HepG2 (cell line): ENCODE data around the gene BEGAIN. TPM values are rescaled to one million over a fixed set of nuclear protein-coding genes. Genes with fewer than 3 reads are reported as not detected.

Experiments
- ATAC-seq: fragments of 200-7000 bp; cut with Tn5 transposase; 3 replicates; pipeline ENCODE4 v1.9.1; 2020; ENCODE audit warnings: mild to moderate bottlenecking, moderate library complexity
- BruUV-seq: library from RNA; stranded (reverse); fragments of 400-500 nt; replicated peaks from 2 replicates; lab custom pipeline; 2021; lab: Mats Ljungman, UMichigan
- CTCF ChIA-PET: fragments of 300-600 bp; formaldehyde crosslinking; extraction: SDS; loops from one replicate; lab custom pipeline; 2021; ENCODE audit warnings: low total read pairs, inconsistent platforms, low intra/inter-chr PET ratio; lab: Yijun Ruan, JAX
- POLR2A ChIA-PET: fragments of 350-600 bp; sonication (Branson Sonifier 250); formaldehyde crosslinking; loops from one replicate; lab custom pipeline; 2020; ENCODE audit warnings: antibody characterized with exemption, inconsistent platforms; lab: Yijun Ruan, JAX
- DNase-seq: peaks from one replicate; pipeline ENCODE4 v3.0.0-alpha.2; 2015; ENCODE audit warnings: low spot score
- FAIRE-seq: peaks from 3 replicates; lab custom pipeline; 2011; peaks lifted over from hg19 to GRCh38; lab: Jason Lieb, UNC
- H2AFZ ChIP-seq: one replicate; pipeline ENCODE4 v1.6.1; 2011; ENCODE audit warnings: low read length, inconsistent platforms
- H3K27ac ChIP-seq: fragments of 300-600 bp; 3 replicates; pipeline ENCODE4 v1.8.0; 2011; ENCODE audit warnings: mixed run types, mild to moderate bottlenecking, mixed read lengths, low read length, inconsistent platforms; ENCODE audit not compliant: insufficient read depth; ENCODE audit errors: extremely low read length
- H3K27me3 ChIP-seq, 2 experiments: fragments of 200-600 bp in 1 of 2; 2 replicates in 1 of 2; 3 replicates in 1 of 2; pipeline versions ENCODE4 v1.6.0 to v1.8.0; 2011; ENCODE audit warnings: low read length in 2 of 2, mild to moderate bottlenecking in 2 of 2, moderate library complexity in 2 of 2, inconsistent platforms in 1 of 2; ENCODE audit not compliant: insufficient read depth in 2 of 2, control insufficient read depth in 1 of 2
- H3K36me3 ChIP-seq, 2 experiments: fragments of 200-600 bp in 1 of 2; replicated peaks in 1 of 2; 2 replicates in 1 of 2; 3 replicates in 1 of 2; pipeline versions ENCODE4 v1.5.1 to v1.8.0; 2011; ENCODE audit warnings: low read length in 2 of 2, inconsistent platforms in 1 of 2; ENCODE audit not compliant: insufficient read depth in 2 of 2, control insufficient read depth in 1 of 2
- H3K4me1 ChIP-seq: 2 replicates; pipeline ENCODE4 v1.5.1; 2012; ENCODE audit warnings: low read length, inconsistent platforms; ENCODE audit not compliant: insufficient read depth
- H3K4me2 ChIP-seq: 2 replicates; pipeline ENCODE4 v1.6.0; 2011; ENCODE audit warnings: low read depth, low read length, inconsistent platforms
- H3K4me3 ChIP-seq, 3 experiments: fragments of 200-600 bp in 1 of 3; sonication (generic), shearing (Covaris generic) in 1 of 3; replicated peaks in 1 of 3; 2 replicates each; pipeline ENCODE4 v1.5.1; 2011 to 2016; ENCODE audit warnings: low read length in 3 of 3, inconsistent platforms in 2 of 3, low read depth in 2 of 3, mild to moderate bottlenecking in 2 of 3, control low read depth in 1 of 3, mixed read lengths in 1 of 3; ENCODE audit not compliant: insufficient read depth in 1 of 3
- H3K79me2 ChIP-seq: one replicate; pipeline ENCODE4 v1.6.1; 2011; ENCODE audit warnings: low read length, inconsistent platforms; ENCODE audit not compliant: insufficient read depth
- H3K9ac ChIP-seq: 2 replicates; pipeline ENCODE4 v1.6.0; 2011; ENCODE audit warnings: mild to moderate bottlenecking, low read depth, low read length, inconsistent platforms; ENCODE audit not compliant: insufficient read depth
- H3K9me3 ChIP-seq: 2 replicates; pipeline ENCODE4 v1.5.1; 2012; ENCODE audit warnings: mild to moderate bottlenecking, low read length
- H4K20me1 ChIP-seq: 2 replicates; pipeline ENCODE4 v1.6.0; 2011; ENCODE audit warnings: inconsistent platforms, mild to moderate bottlenecking, low read length, moderate library complexity; ENCODE audit not compliant: insufficient read depth
- ATM ChIP-seq: fragments of 450-650 bp; IDR thresholded peaks from 2 replicates; pipeline ENCODE4 v1.7.1; 2017; ENCODE audit warnings: mild to moderate bottlenecking, borderline replicate concordance
- CBX5 ChIP-seq: sonication (generic); formaldehyde crosslinking; IDR thresholded peaks from 2 replicates; pipeline ENCODE4 v1.4.0; 2020; ENCODE audit warnings: missing genetic modification reagents, borderline replicate concordance
- DBP ChIP-seq: sonication (generic); formaldehyde crosslinking; IDR thresholded peaks from 2 replicates; pipeline ENCODE4 v1.4.0; 2020; ENCODE audit warnings: missing genetic modification reagents; ENCODE audit errors: not compliant biosample characterization
- JUN ChIP-seq: sonication (generic); formaldehyde crosslinking; IDR thresholded peaks from 2 replicates; pipeline ENCODE4 v1.4.0; 2020; ENCODE audit warnings: mild to moderate bottlenecking, missing genetic modification reagents
- MXI1 ChIP-seq: IDR thresholded peaks from 3 replicates; pipeline ENCODE4 v1.6.1; 2012; ENCODE audit warnings: low read depth, low read length, inconsistent platforms, borderline replicate concordance
- NFYC ChIP-seq: IDR thresholded peaks from 2 replicates; pipeline ENCODE4 v1.6.1; 2016; ENCODE audit warnings: missing genetic modification reagents, missing compliant biosample characterization
- PHF8 ChIP-seq: sonication (generic); formaldehyde crosslinking; IDR thresholded peaks from 2 replicates; pipeline ENCODE4 v1.5.0; 2020; ENCODE audit warnings: missing genetic modification reagents
- RNF2 ChIP-seq: fragments of 450-650 bp; conservative IDR thresholded peaks from 2 replicates; pipeline ENCODE4 v1.6.1; 2016; ENCODE audit warnings: low read depth
- SAP130 ChIP-seq: IDR thresholded peaks from 2 replicates; pipeline ENCODE4 v1.6.1; 2016; ENCODE audit warnings: low read depth
- ZNF263 ChIP-seq: sonication (generic); formaldehyde crosslinking; IDR thresholded peaks from 2 replicates; pipeline ENCODE4 v1.4.0; 2020; ENCODE audit warnings: missing genetic modification reagents
- ZNF30 ChIP-seq: sonication (generic); formaldehyde crosslinking; IDR thresholded peaks from 2 replicates; pipeline ENCODE4 v1.5.0; 2020; ENCODE audit warnings: mild to moderate bottlenecking, missing genetic modification reagents
- ZNF512 ChIP-seq: sonication (generic); formaldehyde crosslinking; IDR thresholded peaks from 2 replicates; pipeline ENCODE4 v1.4.0; 2020; ENCODE audit warnings: mild to moderate bottlenecking, missing genetic modification reagents
- ZNF713 ChIP-seq: sonication (generic); formaldehyde crosslinking; IDR thresholded peaks from 2 replicates; pipeline ENCODE4 v1.4.0; 2020; ENCODE audit warnings: mild to moderate bottlenecking, missing genetic modification reagents
- ZNF746 ChIP-seq: sonication (generic); formaldehyde crosslinking; IDR thresholded peaks from 2 replicates; pipeline ENCODE4 v1.8.0; 2022; ENCODE audit warnings: mild to moderate bottlenecking, missing genetic modification reagents
- WGBS: methylation state at CpG from one replicate; pipeline ENCODE4 v1.1.6; 2017; ENCODE audit warnings: low lambda C conversion rate; 5-methylcytosine and 5-hydroxymethylcytosine counted together
- in situ Hi-C: cut with HindIII; loops from 2 replicates; pipeline ENCODE4 v1.10.0; 2017; ENCODE audit warnings: low pct_unique_long_range_greater_than_20kb; ENCODE audit not compliant: extremely low pct_ligation_motif_present
- intact Hi-C: fragments of 100-400 bp; cut with micrococcal nuclease; formaldehyde crosslinking; loops from one replicate; pipeline ENCODE4 v1.10.0; 2022; ENCODE audit not compliant: unreplicated experiment
- polyA plus RNA-seq, 8 experiments: library from polyadenylated mRNA; depleted of rRNA in 3 of 8; stranded (reverse) in 7 of 8; unstranded in 1 of 8; fragments of >200 nt; fragmentation: Illumina TruSeq in 4 of 8; extraction: Trizol in 4 of 8; gene quantifications; 2 replicates each; pipeline versions ENCODE4 v1.2.1 to v1.2.3, GENCODE V29; 2011 to 2016; ENCODE audit warnings: low read depth in 4 of 8, missing spikeins in 1 of 8, mixed read lengths in 1 of 8; ENCODE audit not compliant: insufficient read depth in 1 of 8
- total RNA-seq, 5 experiments: library from RNA; depleted of rRNA; stranded (reverse); fragments of >200 nt; fragmentation: Illumina TruSeq; extraction: Trizol; gene quantifications; 2 replicates each; pipeline ENCODE4 v1.2.3, GENCODE V29; 2016; ENCODE audit warnings: low read depth in 1 of 5

The BEGAIN gene
- total and polyA plus RNA-seq, 2 of the 13 experiments (the other 11 are each of a cell fraction or from before 2014, with no cell fraction given) = not detected

- TF ChIP-seq CBX5 (no peak), SAP130 (CRISPR knock-in tag) (no peak), JUN (CRISPR knock-in tag) (no peak), ATM (no peak)
Measured at GRCh38 chr14:100618318-100618693, 31.1 kb upstream of the BEGAIN start (continued).

DNA sequence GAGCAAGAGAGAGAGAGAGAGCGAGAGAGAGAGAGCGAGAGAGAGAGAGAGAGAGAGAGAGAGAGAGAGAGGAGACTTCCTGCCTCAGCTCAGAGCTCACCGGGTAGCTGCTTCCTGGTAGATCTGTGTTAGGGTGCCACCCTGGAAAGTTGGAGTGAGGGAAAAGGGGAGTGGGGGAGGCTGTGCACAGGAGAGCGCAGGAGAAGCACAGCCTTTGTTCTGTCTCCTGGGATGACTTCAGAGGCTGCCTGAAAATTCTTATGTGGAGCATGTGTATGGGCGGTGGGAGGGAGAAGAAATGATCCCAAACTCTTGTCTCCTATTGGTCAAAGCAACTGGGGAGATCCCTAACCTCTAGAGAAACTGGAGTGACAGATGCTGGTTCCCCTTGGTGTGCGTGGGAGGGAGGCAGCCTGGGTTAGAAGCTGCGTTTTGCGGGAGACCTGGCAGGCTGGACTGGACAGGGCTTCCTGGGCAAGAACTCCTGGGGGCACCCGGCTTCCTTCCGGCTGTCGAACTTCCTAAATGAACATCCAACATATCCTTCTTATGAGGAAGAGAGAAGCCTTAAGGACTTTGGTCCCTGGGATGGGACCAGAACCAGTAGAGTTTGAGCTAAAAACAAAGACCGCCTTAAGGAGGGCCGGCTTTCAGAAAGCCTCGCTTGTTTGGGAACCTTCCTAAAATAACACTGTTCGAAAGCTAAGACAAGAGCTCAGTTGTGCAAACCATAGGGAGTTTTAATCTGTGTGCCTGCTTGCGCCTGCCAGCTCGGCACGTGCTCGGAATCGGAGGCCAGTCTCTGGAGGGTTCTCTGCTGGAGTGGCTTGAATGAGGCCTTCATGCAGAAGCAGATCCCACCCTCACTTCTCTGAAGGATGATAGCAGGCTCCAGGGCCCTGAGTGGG is 30.4 kb upstream of the BEGAIN start:
- Histone ChIP-seq H3K4me1 (peaks cover 12% of the 10 kb centered on the region), H3K36me3 (no peaks in the 10 kb centered on the region), H3K4me3 (no peak overlapping the region), H3K27me3 (peaks cover 7 to 62% of the 10 kb centered on the region in 2 experiments), H3K4me2 (no peak overlapping the region; the same call in 1 of the 2 replicates), H3K79me2 (no peaks in the 10 kb centered on the region), H3K9me3 (no peaks in the 10 kb centered on the region), H3K9ac (no peak overlapping the region), H3K27ac (no peak overlapping the region), H4K20me1 (no peaks in the 10 kb centered on the region), H2AFZ (no peak overlapping the region)
- intact Hi-C loops (no loop called here), in situ Hi-C loops (no loop called here)
- DNase-seq = no peak
- FAIRE-seq = no peak
- no peak for ATAC-seq
- no peak for TF ChIP-seq ZNF713 (CRISPR knock-in tag)
- no peak for TF ChIP-seq RNF2
- no peak for TF ChIP-seq ZNF746 (CRISPR knock-in tag)
- no peak for TF ChIP-seq NFYC (CRISPR knock-in tag)
- no peak for TF ChIP-seq MXI1
- TF ChIP-seq ZNF512 (CRISPR knock-in tag) = no peak
- TF ChIP-seq DBP (CRISPR knock-in tag) = no peak
- no peak for TF ChIP-seq PHF8 (CRISPR knock-in tag)
- TF ChIP-seq ZNF263 = no peak
- no peak for TF ChIP-seq ZNF30 (CRISPR knock-in tag)
- ChIA-PET POLR2A (no interaction called here), CTCF (no interaction called here)
- WGBS = 68% methylated on average over 20 of the region's 20 CpGs
- BruUV-seq = no TSS peak
